Islet of Langerhans (tissue), 1 donor: Measurements from ENCODE around the gene CLHC1.
A peak's percentile ranks its signal among the peaks of the same experiment; 100 is the strongest.

Experiments
- FAIRE-seq: peaks from one replicate; lab custom pipeline; 2011; peaks lifted over from hg19 to GRCh38; lab: Jason Lieb, UNC

The CLHC1 gene

DNA sequence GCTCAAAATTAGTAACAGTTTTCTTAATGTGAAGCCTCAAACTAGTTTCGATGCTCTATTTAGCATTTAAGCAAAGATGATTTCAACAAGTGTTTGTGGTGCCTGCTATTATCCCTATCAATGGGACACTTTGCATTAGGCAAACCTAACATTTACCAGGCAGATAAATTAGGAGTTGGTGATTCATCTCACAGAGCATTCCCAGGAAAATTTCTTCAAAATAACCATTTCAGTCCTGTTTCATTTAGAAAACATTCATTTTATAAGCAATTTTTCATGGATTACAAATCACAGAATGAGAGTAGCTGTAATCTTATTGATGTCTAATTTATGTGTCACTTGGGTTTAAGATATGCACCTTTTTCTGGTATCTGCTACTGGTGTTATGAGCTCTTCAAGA is 62.7 kb downstream of the CLHC1 start:
- no peak for FAIRE-seq

DNA sequence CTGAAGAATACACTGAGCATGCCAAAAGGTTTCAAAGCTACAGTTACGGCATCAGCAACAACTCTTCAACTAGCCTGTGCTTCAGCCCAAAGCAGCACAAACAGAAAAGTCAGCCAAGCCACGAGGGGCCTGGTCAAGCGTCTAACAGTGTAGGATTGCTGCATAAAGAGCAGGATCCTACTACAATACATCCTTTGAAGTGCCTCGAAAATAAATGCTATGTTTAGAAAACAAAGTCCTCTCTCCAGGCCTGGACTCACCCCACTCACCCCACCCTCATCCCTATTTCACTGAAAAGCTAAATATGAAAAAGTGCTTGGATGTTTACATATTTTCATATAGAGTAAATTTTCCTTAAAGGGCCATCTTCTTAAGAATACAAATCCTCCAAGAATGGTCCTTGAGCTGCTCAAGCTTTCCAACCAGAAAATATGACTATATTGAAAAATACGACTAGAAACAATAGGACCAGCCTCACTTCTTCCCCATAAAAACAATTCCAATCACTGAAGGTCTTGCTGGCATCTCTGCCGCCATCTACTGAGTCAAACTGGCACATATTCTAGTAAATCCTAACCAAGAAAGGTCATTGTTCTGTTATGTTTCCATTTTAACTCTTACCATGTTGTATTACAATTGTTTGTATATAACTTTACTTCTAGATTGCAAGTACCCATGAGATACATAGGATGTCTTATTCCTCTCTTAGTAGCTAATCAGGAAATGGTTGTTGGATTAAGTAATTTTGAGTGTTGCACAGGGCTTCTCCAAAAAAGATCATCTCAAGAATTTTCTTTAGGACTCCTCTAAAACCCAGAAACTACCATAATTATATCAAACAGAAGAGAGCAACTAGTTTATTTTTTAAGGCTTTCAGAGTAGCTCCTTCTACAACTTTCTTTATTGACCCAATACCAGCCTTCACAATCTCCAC is 63.6 kb downstream of the CLHC1 start:
- FAIRE-seq, result peak; percentile 98

DNA sequence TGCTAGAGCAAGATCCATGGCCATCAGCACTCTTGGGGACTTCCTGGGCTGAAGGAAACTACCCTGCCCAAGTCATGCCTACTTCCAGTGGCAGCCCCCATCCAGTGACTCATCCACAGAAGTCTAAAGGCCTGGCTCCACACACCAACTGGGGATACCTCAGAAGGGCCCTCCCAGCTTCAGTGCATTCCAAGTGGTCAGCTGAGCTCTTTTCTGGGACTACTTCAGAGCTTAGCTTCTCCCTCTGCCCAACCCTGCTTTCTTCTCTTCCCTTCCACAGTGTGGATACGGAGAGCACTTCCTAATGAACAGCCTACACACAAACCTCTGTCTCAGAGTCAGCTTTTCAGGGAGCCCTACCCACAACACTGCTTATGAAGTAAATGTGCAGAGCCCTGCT is 66.5 kb downstream of the CLHC1 start:
- no peak for FAIRE-seq

DNA sequence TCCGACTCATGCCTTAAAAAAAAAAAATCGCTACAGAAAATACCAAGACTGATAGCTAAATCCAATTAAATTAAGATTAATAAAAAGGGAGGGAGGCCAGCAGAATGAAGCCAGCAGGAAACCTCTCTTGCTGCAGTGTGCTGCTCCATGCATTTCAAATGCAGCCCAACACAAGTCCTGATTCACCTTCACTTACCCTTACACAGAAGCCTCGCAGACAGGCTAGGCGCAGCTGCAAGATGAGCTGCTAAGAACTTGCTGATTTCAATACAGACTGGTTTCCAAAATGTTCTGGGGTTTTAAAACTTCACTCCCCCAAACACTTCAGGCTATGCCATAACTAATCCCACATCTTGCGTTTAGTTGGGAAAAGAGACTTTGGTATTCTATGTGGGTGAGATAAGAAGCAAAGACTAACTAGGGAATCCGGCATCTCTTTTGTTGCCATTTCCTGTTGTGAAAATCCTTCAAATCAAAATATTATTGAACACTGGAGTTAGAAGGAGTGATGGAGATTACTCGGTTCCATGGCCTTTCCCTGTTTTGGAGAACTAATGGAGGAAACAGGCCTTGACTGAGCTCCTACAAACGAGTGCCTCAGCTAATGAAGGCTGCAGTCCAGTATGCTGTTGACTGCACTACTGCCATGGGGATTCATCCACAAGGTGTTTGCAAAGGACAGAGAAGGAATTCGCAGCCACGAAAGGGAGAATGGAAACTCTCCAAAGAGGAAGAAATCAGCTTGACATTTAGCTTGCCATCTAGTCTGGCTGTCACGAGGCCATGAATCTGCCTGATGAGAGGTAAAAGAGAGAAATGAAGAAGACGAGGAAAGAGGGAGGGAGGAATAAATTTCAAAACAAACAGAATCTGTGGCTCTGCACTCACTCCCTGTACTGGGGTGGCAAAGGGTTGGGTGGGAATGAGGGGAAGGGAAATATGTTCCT is 67.3 kb downstream of the CLHC1 start:
- FAIRE-seq, result no peak

DNA sequence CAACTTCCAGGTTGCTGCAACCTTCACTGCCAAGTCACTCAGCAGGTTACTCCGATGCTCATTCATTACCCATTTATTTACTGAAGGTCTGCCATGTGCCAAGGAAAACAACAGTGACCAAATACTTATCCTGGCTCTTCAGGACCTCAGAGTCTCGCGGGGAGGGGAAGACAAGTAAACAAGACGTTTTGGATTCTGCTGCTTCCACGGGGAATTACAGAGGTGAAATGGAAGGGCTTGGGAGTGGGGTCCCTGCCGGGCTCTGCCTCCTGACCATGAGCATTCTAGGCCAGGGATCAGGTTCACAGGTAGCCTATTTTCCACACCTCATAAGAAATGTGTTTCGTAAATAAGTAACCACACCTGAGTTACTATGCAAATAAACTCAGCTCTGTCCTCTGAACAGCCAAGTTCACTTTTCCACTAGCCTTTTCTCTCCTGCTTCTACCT is 68.1 kb downstream of the CLHC1 start:
- FAIRE-seq, result no peak

DNA sequence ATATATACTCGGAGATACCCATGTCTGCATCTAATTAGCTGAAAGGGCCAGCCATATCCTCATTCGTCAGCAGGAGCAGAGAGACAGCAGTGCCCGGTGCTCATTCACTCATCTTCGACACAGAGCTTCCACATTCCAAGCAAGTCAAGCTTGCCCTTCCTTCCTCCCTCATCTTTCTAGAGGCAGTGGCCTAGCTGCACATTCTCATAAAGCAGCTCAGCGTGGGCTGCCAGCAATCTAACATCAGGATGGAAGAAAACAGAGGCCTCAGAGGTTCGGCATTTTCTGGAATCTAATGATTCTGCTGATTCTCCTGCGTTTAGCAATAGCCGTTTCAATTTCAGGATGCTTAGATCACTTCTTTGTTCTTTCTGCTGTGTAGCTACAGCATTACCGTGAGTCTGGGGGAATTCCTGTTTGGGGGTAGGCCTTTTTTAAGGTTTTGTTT is 68.8 kb downstream of the CLHC1 start:
- FAIRE-seq, result no peak

DNA sequence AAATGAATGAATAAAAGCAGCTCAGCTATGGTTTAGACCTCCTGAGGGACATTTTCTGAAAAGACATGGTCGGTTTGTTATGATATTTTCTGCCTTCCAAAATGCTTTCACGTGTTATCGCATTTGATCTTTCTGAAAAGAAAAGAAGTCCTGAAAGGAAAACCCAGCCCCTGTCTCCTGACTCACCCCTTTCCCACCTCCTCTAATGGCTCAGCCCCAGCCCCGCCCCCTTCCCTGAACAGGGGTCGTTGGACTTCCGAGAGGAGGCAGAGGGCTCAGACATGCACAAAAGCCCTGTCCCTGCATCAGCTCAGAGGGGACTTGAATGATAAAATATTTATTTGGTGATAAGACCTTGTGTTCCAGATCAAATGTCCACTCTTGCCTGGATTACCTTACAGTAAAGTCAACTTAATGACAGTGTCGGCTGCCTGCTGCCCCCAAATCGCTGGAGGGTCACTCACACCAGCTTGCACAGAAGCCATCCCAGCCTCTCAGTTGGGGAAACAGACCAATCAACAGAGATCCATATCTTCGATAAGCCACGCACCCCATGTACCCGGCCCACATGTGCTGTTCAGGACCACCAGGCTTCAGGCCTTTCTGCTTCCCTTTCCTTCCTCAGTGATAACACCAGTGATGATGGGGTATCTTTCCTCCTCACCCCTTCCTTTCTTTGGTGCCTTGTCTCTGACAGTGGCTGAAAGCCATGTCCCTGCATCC is 69.6 kb downstream of the CLHC1 start:
- no peak for FAIRE-seq

DNA sequence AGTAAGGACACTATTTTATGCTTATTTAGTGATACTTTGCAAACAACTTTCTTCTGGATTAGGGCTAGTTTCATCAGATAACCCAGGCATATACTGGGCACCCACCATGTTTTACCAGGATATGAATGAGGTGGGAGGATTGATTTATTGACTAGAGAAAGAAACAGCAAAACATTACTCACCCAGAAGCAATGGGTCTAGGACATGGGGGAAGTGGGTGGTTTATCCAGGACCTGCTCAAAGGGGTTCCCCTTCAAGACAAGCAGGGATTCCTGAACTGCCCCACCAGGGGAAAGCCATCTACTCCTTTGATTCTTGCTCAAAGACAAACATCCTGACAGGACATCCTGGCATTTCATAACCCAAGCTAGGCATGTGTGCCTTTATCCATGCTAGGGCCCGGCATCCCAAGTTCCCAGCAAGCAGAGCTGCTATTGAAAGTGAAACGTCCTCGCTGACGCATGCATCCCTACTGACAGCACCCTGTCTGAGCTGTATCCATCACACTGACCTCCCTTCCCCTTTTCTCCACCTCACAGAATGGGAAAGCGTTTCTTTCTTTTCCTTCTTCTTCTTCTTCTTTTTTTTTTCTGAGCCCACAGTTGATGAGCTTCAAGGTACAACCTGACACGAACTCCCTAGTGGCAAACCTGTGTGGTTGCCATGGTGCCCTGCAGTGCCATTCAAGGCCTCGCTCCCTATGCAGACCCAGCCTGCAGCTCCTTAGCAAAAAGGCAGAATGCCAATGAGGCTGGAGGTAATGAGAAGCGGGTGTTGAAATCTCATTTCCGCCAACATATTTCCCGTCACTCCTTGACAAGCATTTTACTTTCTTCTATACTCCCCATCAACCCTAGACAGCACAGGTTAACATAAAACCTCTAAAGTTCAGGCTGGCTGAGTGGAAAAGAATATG is 70.5 kb downstream of the CLHC1 start:
- FAIRE-seq, result no peak

DNA sequence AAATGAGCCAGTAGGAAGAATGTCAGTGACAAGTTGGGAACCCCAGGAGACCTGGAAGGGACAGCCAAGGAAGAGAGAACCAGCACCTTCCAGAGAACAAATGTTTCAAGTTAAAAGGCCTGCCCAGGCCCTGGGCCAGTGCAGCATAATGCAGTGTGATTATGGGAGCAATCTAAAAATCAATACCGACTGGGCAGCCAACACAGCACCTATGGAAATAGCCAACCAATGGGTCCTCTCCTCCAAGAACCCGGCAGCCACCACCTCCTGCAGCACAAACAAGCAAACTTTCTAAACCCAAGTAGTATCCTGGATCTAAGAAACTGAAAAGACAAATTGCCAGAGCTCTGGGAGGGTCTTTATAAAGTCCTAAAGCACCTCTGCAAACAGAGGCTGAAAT is 71.7 kb downstream of the CLHC1 start:
- no peak for FAIRE-seq

DNA sequence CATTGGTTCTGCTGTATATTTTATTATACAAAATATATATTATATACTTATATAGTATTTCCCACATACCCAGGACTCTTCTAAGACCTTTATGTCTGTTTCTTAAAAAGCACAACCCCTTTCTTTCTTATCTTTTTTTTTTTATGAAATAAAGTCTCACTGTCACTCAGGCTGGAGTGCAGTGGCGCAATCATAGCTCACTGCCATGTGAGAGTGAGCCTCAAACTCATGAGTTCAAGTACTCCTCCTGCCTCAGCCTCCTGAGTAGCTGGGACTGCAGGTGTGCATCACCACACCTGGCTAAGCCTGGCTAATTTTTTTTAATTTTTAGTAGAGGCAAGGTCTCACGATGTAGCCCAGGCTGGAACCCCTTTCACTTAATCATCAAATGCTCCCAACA is 72.3 kb downstream of the CLHC1 start:
- no peak for FAIRE-seq

DNA sequence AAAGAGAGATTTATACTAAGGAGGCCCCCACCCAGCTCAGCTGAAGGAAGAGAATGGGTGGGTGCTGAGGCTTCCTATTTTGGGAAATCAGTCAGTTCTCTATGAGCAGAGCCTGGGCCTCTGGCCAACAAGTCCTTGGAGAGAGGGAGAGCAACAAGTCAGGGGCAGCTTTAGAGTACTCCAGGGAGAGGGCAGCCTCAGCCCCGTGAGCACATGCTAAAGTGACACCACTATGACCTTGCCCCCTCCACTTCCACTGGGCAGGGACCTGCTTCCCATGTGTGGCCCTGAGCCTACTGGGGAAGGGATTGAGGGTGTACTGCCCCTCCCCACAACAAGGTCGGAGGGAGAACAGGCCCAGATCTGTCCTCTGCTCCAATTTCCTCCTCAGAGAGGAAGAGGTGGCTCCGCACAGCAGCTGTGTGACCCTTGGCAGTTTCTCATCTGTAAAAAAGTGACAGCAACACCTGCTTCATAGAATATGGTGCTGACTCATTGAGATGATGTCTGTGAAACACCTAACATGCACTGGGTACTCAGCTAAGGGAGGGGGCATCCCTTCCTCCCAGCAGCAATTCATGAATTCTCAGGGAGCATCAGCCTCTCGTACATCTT is 72.9 kb downstream of the CLHC1 start:
- FAIRE-seq, result no peak

DNA sequence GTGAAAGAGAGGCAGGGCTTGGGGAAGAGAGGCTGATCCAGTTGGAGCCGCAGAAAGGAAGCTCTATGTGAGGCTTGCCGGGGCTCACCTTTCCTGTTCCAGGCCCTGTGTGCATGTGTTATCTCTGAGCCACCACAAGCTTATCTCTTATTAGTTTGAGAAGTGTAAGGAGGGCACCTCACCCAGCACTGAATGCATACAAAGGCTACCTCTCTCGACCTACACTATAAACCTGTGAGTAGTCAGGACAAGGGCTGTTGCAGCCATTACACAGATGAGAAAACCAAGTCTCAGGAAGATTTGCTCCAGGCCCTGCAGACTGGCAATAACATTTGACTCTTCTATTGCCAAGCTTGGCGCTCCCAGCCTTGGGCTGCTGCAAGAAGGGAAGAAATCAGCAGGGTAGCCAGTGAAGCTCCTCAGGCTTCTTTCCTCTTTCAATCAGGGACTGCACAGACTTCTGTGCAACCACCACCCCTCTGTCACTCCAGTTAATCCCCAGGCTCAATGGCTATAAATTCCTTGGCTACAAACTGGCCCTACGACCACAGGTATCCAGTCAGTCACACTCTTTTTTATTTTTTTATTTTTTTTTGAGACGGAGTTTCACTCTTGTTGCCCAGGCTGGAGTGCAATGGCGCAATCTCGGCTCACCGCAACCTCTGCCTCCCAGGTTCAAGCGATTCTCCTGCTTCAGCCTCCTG is 73.8 kb downstream of the CLHC1 start:
- FAIRE-seq, result no peak

DNA sequence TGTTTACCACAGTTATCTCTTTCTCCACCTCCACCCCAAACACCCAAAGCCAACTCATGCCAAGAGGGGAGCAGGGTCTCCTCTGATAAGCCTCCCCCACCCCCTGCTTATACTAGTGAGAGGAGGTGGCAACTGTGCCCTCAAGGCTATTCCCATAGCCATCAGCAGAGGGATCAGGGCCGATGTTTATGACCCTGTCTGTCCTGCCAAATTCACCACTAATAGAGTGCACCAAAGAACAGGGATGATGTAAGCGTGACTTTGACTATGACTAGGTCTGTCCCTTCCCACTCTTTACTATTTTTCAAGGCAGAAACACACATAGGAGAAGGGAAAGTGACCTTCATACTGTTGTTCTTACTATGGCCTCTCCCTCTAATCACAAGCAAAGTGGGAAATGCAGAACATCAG is 74.6 kb downstream of the CLHC1 start:
- FAIRE-seq, result no peak

DNA sequence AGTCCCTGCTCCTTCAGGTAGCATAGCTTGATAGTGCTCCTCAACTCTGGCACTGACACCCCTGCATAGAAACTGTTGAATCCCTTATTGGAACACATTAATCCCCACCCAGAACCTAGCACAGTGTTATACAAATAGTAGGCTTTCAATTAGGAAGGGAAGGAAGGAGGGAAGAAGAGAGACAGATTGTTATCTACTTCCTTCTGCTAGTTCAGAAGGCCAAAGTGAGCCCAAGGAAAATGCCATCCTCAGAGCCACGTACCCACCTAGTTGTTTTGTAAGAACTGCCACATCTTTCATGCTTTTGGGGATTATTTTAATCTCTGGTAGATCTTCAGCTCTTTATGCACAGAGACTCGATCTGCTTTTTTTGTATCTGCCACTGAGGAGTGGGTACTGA is 75.1 kb downstream of the CLHC1 start:
- FAIRE-seq, result no peak

DNA sequence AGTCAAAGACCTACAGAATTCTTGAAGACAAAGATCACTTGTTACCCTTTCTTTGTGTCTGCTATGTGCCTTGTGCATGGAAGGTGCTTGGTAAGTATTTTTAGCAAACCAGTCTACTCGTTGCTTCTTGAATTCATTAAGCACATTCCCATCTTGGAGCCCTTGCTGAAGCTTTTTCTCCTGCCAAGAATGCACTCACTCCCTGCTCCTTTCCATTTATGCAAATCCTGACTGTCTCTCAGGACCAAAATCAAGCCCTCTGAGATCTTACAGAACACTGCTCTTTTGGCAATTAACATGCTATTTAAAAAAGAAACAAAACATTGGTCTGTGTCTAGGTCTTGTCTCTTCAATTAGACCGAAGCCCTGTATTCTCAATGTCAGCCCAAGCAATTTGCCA is 75.8 kb downstream of the CLHC1 start:
- no peak for FAIRE-seq

DNA sequence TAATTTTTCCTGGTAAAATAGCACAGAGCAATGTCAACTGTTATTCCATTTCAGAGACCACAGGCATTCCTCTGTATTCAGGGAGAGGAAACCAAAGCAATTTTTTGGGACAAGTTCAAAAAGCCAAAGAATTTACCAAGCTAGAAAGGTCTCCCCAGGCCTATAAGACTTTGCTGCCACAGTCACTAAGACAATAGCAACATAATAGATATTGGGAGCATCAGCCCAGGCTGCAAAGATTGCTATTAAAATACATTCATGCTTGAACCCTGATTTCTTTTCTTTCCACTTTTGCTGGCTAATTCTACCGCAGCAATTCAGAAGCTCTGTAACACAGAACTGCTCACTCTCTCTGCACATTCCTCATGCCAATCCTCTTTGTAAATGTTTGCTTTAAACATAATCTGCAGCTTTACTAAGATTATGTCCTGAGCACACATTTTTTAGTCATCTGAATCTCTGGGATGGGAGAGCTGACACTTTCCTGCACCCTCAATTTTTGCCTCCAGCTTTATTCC is 76.3 kb downstream of the CLHC1 start:
- FAIRE-seq, result no peak

DNA sequence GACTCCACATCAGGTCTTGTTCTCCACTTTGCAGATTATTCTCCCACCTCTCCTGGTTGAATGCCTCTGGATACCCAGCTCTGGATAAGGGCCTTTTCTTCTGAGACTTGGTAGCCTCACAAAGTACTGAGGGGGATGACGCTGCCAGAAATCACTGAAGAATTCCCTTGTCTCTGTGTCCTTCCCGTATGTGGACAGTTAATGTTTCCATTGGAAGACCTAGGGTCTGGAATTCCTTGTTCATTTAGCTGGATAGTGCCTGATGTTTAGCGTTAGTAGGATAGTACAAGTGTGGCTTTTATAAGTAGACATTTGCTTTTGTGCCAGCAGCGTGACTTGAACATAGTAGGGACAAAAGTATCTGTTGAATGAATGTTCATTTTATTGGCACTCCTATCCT is 76.9 kb downstream of the CLHC1 start:
- no peak for FAIRE-seq

DNA sequence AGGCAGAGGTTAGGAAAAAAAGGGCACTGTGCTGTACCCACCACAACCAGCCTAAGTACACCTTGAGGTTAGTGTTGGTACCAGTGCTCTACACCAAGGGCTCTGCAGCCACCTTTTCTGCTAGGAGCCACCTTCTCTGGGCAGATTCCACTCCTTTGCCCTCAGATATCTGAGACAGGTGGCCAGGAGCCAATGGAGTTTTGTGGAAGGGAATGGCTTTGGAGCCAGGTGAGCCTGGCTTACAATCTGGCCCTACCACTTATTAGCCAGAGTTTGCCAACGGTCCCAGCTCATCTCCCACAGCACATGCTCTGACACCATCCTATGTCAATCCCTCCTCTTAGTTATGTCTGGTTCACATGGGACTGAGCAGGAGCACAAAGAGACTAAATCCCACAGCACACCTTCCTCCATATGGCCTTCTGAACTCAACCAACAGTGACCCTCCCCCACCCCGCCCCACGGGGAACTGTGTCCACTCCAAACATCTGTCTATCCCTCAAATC is 77.5 kb downstream of the CLHC1 start:
- no peak for FAIRE-seq

DNA sequence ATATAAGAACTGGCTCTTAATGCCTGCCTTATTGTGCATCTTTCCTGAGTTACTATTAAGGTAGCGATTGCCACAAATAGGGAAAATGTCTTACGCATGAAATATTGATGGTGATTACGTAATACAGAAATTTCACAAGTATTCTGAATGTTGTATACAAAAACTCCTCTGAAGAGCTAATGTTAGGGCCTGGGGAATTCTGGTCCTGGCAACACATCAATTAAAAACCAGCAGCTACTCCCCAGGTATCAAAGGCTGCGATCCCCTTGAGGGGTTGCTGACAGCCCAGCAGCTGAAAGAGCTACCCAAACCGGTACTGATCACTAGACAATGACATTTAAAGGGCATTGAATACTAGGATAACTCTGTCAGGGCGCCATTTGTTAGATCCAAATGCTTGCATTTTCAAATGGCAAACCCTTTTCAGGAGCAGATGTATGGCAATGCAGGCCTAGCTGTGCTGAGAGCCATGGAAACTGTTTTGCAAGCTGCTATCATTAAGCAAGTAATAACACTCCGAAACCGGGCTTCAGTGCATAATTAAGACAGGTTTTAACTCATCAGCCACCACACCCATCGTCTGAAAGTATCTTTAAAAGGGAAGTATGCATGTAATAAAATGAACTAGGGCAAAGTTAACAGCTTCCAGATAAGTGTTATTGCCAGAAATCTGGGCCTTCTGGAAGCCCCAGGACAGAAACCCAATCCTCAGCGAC is 78.4 kb downstream of the CLHC1 start:
- FAIRE-seq, result no peak
